Measurements from ENCODE around the gene CDC37L1.

DNA sequence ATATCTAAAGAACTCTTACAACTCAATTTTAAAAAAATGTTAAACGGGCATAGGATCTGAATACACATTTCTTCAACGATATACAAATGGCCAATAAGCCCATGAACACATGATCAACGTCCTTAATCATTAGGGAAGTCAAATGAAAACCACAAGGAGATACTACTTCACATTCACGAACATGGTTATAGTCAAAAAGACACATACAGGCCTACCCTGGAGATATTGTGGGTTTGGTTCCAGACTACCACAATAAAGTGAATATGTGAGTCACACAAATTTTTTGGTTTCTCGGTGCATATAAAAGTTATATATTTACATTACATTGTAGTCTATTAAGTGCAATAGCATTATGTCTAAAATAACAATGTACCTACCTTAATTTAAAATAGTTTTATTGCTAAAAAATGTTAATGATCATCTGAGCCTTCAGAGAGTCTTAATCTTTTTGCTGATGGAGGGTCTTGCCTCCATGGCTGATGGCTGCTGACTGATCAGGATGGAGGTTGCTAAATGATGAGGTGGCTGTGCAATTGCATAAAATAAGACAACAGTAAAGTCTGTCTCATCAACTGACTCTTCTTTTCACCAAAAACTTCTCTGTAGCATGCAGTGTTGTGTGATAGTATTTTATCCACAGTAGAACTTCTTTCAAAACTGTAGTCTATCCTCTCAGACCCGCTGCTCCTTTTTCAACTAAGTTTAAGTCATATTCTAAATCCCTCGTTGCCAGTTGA lies 46.5 kb downstream of the CDC37L1 start:
- no peak for TF ChIP-seq POLR2A (IDR thresholded peaks at IDR 0.05; ENCODE audit: extremely low read depth, insufficient read length)
- no peak for TF ChIP-seq CTCF (IDR thresholded peaks at IDR 0.05; ENCODE audit: low read depth, low read length)
- TF ChIP-seq MYC (IDR thresholded peaks at IDR 0.05; ENCODE audit: low read depth, low read length) = no peak
- TF ChIP-seq MAX (IDR thresholded peaks at IDR 0.05; ENCODE audit: low read depth, low read length) = no peak
